C1 segment of cervical spinal cord (tissue), 14 donors: Measurements from ENCODE around the gene GARNL3.

Experiments used
- DNase-seq, 14 donors: peaks; one replicate each; lab custom pipeline; 2025; lab: John Stamatoyannopoulos, UW

GARNL3 gene

DNA sequence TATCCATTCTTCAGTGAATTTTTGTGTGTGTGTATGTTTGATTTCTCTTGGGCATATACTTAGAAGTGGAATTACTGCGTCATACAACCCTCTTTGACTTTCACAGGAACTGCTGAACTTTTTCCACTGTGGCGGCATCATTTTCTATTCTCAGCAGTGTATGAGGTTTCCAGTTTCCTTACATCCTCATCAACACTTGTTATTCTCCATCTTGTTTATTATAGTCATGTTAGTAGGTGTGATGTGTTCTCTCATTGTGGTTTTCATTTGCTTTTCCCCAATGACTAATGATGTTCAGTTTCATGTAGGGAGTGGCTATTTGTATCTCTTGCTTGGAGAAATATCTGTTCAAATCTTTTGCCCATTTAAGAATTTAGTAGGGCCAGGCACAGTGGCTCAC lies 162.2 kb downstream of the GARNL3 start:
- DNase-seq: no peak

DNA sequence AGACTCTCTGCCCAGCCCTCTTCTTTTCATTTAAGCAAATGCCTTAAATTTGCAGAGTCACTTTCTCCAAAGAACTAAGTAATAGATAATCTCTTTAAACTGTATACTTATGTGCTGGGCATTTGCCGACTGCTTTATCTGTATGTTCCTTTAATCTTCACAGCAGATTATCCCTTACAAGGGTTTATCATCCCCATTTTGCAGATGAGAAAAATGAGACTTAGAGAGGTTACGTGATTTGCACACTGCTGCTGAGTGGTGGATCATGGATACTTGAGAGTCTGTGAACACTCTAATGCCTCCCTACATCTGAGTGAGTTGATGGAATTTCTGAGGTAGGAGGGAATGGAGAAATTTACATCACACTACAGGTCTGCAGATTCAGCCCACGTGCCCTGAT lies 163.8 kb downstream of the GARNL3 start:
- no peak for DNase-seq

DNA sequence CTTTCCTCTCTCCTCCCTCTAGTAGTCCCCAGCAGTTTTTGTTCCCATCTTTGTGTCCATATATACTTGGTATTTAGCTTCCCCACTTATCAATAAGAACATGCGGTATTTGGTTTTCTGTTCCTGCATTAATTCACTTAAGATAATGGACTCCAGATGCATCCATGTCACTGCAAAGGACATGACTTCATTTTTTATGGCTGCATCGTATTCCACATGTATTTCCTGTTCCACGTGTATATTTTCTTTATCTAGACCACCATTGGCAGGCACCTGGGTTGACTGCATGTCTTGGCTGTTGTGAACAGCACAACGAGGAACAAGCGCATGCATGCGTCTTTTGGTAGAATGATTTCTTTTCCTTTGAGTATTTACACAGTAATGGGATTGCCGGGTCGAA lies 165.8 kb downstream of the GARNL3 start:
- DNase-seq: no peak

DNA sequence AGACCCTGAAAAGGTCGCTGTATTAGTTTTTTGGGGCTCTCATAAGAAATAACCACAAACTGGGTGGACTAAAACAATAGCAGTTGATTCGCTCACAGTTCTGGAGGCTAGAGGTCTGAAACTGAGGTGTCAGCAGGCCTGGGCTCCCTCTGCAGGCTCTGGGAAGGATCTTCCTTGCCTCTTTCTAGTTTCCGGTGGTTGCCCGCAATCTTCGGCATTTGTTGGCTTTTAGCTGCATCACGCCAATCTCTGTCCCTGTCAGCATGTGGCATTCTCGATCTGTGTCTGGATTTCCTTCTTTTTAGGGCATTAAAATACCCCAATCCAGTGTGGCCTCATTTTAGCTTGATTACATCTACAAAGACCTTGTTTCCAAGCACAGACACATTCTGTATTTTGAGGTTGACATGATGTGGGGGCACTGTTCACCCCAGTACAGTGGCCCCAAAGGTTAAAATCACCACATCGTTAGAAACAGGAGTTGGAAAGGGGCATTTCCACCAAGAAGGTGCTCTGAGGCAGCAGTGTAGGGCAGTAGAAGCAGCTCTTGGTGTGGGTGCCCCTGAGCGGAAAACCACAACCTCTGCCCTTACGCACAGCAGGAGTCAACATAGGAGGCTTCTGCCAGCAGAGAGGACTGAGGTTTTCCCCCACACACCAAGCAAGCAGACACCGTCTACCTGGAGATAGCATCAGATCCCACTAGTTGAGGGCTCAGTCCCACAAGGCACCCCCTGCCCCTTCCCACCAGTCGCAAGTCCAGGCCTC lies 173.1 kb downstream of the GARNL3 start:
- no peak for DNase-seq

DNA sequence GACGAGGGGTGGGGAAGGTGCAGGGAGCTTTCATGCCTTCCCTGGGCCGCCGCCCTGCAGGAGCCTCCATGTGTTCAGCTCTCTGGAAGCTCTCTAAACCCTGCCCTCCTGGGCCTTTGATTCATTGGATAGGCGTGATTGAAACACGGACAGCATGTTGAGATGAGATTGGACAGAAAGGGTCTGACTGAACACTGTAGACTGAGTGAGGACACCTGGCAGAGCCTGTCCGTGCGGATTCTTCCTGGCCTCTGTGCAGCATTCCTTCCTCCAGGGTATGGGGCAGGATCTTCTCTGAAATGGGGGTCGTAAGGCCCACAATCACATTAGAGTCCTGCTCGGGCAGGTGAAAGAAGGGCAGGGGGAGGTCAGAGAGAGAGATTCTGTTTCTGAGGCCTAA lies 173.8 kb downstream of the GARNL3 start:
- no peak for DNase-seq
